HG02938 (cell line): Measurements from ENCODE around the gene SPIN1.

Source experiments
- ATAC-seq: cut with Tn5 transposase; IDR thresholded peaks from one replicate; pipeline ENCODE4 v1.9.1; 2021; ENCODE audit warnings: mild to moderate bottlenecking, moderate library complexity; ENCODE audit not compliant: unreplicated experiment

SPIN1 gene

DNA sequence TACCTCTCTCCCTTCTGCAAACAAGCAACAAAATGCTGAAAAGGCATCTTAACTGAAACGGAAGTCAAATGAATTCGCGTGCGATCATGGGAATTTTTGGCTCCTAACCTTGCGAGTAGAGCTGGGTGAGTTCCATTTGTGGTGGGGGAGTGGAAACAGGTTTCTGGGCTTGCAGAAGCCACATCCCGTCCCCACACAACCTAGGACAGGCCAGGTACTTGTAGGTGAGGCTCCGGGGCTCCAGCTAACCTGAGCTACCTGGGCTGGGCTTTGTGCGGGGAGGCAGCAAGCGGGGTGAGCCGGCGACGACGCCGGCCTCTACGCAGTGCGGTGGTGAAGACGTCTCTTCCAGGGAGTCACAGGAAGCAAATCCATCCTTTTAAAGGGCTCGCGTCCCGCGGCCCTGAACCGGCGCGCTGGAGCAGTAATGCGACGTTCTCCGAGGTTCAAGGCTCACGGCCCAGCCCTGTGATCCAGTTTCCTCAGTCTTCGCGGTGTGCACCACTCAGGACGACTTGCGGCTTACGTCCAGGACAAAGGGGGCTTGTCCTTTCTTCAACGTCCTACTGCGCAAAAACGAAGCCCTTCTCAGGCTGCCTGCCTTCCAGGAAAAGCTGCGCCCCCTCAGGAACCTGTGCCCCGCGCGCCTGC lies 567 bp upstream of the SPIN1 start:
- peak; percentile 0 for ATAC-seq

DNA sequence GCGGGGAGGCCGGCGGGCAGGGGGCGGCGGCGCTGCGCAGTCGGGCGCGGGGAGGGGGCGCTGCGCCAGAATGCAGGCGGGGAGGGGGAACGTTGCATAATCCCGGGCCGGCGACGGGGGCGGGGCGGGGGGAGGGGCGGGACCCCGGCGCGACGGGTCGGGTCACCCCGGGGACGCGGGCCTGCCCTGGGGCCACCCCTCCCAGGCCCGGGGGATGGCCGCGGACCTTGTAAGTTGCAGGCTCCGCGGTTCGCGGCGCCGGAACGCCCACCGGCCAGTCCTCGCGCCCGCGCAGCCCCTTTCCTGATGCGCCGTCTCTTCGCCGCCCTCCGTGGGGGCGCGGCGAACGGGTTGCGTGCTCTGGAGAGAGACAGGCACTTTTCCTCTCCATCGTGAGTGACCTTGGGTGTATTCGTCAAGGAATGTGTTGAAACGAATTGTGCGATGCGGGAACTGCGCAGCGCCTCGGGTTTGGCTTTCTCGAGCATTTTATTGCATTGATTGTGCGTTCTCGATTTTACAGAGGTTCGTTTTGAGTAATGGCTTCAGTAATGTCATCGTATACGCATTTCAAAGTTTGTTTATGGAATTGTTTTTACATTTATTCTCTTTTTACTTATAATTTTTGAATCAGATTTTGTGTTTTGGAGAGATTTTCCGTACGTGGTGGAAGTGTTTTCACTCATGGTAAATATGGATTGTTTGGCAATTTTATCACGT lies 802 bp downstream of the SPIN1 start:
- peak; percentile 32 for ATAC-seq

DNA sequence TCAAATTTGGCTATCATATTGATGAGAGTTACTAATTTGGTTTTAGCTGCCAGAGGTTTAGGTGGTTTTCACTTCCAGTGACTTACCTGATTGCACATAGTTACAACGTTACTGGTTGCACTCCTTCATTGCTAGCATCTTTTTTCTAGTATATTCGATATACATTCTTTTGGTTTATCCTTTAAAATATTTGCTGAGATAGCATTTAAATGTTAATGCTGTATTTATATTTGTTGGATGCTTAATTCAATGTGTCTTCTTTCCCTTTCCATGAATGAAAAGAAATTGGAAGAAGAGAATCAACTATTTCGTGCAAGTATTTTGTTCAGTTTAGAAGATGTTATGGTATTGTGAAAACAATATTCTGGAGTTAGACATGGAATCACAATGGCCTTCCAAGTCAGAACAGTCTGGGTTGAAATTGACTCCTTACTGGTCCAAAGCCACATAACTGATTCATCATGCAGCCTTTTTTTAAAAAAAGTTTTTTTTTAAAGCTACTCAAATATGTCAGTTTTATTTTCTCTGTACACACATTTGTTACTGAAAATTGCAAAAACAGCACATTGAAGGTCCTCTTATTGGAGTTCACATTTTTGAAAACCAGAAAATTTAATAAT lies 2.2 kb downstream of the SPIN1 start:
- ATAC-seq: no peak

- ATAC-seq: no peak
Measured at GRCh38 chr9:88391236-88391635, 3.0 kb downstream of the SPIN1 start.

DNA sequence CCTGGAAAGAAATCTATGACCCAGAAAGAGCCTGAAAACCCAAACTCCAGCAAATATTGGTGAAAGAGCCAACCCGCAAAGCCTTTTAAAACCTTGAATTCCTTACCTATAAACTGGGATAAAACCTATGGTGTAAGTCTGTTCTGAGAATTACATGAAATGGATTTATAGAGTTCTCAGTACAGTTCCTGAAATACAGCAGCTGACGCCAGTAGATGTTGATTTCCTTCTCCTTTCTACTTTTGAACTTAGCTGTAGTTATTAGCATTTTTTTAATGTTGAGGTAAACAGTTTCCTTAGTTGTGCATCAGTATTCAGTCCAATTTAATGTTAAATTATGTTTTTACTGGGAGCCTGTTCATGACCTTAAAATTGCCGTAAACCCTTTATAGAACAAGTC lies 3.7 kb downstream of the SPIN1 start:
- no peak for ATAC-seq

DNA sequence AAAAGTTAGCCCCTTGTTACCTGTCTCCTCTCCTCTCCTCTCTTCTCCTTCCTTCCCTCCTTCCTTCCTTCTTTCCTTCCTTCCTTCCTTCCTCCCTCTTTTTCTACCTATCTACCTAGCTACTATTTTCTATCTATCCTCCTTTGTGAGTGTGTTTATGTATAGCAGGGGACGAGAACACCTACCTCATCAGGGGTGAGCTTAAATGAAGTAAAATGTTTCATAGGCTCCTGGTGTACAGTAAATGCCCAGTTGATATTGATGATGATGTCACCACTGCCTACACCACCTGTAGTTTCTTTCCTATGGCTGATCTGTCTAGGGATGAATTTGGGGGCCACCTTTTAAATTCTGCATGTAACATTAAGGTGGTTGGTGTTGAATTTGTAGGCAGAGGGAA lies 4.3 kb downstream of the SPIN1 start:
- no peak for ATAC-seq

DNA sequence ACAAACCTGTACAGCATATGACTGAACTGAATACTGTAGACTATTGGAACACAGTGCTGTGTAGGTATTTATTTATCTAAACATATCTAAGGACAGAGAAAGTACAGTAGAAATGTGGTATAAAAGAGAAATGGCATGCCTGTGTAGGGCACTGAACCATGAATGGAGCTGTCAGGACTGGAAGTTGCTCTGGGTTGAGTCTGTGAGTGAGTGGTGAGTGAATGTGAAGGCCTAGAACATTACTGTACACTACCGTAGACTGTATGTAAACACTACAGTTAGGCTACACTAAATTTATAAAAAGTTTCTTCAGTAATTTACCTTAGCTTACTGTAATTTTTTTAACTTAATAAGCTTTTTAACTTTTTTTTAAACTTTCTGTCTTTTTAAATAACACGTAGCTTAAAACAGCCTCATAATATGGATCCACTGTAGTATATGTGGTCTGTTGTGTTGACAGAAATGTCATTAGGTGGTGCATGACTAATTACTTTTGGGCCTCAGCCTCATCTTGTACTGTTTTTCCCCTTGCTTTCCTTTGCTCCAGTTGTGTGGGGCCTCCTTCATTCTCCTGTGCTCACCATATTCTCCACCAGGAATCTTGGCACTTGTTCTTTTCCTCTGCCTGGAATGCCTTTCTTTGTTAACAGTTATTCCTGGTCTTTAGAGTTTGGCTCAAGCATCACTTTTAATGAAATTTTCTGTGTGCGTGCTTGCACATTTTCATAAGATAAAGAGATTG lies 8.8 kb downstream of the SPIN1 start:
- no peak for ATAC-seq

- ATAC-seq: no peak
Measured at GRCh38 chr9:88398016-88398415, 9.8 kb downstream of the SPIN1 start.

DNA sequence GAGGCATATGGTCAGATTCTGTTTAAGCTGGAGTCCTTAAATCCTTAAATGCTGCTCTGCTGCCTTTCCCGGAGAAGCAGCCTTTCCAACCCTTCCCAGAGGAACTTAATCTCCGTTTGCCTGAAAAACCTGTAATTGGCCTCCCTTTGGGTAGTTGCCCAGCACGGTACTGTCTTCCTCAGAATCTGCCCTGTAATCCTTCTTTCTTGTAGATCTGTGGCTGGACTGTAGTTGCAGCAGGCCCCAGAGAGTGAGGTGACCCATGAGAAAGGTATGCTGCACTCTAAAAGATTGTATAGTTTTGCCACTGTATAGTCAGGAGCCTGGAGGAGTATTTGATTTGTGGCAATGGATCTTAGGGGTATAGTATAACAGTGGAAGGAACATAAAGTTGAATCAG lies 11.7 kb downstream of the SPIN1 start:
- no peak for ATAC-seq

- no peak for ATAC-seq
Measured at GRCh38 chr9:88403340-88403739, 15.1 kb downstream of the SPIN1 start.

GRCh38 chr9:88406051-88406450 lies 17.8 kb downstream of the SPIN1 start:
- no peak for ATAC-seq

- no peak for ATAC-seq
Measured at GRCh38 chr9:88411471-88411870, 23.2 kb downstream of the SPIN1 start.

DNA sequence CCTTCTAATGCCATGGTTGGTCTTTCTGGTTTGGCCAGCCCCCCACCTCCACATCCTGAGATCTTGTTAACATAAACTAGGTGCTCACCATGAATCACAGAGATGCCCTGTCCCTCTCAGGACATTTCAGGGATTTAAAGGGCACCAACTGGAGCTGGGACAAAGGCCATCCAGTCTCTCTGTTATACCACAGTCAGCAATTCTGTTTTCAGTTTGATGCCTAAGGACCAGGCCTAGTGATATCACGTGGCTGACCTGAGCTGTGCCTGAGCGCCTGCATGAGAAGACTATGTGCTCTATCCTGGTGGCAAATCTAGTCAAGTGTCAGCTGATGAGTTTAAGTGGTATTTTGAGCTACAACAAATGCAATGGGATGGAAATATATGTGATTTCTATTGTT lies 26.1 kb downstream of the SPIN1 start:
- no peak for ATAC-seq

GRCh38 chr9:88418025-88418424 lies 29.8 kb downstream of the SPIN1 start:
- ATAC-seq: no peak

DNA sequence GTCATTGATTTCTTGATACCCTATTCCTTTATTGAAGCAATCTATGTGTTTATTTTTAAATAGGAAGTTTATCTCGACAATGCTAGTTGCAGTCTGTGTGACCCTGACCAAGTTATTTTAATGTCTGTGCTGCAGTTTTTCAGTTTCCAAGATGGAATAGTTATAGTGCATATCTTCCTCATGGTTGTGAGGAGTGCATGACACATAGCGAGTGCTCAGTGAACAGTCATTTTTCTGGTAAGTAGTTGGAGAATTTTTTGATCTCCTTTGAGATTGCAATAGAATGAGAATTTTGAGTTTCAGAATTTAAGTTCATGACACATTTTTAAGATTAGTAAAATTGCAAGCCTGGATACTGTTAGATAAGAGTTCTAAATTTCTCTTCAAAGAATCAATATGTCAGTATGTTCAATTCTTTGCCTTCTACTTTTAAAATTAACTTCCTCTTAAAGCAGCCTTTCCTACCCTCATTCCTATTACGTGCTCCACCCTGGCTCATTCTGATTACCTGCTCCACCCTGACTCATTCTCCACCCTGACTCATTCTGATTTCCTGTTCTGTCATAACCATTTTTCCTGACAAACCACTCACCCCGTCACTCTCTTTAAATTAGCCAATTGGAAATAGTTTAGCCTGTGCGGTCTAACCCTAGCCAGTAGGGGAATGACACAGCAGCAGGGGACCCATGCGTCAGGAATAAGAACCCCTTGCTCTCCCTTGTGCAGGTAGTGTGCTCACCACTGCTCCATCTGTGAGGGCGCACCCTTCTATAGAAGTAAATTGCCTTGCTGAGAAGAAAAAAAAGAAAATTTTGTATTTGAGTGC lies 30.7 kb downstream of the SPIN1 start:
- ATAC-seq: no peak

DNA sequence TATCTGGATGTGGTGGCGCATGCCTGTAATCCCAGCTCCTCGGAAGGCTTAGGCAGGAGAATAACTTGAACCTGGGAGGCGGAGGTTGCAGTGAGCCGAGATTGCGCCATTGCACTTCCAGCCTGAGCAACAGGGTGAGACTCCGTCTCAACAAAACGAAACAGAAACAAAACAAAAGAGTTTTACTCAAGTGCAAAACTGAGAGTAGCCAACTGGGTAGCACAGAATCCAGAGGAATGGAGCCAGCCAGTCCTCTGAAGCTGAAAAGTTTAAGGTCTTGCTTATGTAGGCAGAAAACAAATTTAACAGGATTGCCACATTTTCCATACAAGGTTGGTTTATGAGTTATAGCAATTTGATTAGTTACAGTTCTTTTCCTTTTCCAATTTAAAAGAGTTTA lies 32.0 kb downstream of the SPIN1 start:
- no peak for ATAC-seq

- no peak for ATAC-seq
Measured at GRCh38 chr9:88421348-88421747, 33.1 kb downstream of the SPIN1 start.

DNA sequence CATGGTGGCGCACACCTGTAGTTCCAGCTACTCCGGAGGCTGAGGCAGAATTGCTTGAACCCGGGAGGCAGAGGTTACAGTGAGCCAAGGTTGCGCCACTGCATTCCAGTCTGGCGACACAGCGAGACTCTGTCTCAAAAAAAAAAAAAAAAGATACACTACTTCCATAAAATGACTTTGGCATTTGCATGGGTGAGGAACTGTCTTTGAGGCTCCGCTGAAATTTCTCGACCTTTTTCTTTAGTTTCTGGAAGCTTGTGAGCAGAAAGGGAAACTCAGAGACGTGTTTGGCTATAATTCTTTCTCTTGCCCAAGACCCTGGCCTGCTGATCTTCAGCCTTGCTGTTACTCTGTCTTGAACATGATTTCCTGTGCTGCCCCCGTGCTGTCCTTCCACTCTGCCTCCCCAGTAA lies 37.3 kb downstream of the SPIN1 start:
- ATAC-seq: no peak

DNA sequence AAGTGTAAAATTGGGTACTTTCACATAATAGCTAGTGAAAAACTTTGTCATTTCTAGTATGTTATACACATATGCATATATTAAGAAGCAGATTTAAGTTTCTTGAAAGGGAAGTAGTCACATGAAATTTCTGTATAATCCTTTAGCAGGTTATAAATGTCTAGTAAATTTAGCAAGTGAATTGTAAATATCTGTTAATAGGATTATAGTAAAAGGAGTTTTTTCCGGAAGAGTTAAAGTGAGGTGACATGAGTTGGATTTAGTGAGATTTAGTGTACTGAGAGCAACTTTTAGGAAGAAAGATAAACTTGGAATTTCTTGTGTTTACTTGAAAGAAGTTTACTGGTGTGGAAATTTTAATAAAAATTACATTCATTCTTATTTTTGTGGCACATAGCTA lies 38.4 kb downstream of the SPIN1 start:
- ATAC-seq: no peak

GRCh38 chr9:88429595-88430430 lies 41.6 kb downstream of the SPIN1 start:
- no peak for ATAC-seq
